Lung (tissue), 12 donors: Measurements from ENCODE around the gene STH. TPM values are rescaled to one million over a fixed set of nuclear protein-coding genes. Genes with fewer than 3 reads are reported as not detected.

Experiments
- ATAC-seq: fragments of 200-7000 bp; cut with Tn5 transposase; one replicate; pipeline ENCODE4 v1.9.1; 2020; ENCODE audit warnings: moderate number of reproducible peaks; ENCODE audit not compliant: insufficient read depth, low FRiP score
- DNase-seq, 3 donors: peaks; one replicate each; pipeline ENCODE4 v3.0.0-alpha.2; 2013 to 2017
- H3K27ac ChIP-seq, 2 donors: one replicate each; pipeline ENCODE4 v1.5.1; 2013; ENCODE audit warnings: mild to moderate bottlenecking in 2 of 2, moderate library complexity in 2 of 2, control low read depth in 1 of 2, inconsistent platforms in 1 of 2, low read depth in 1 of 2, low read length in 1 of 2
- H3K27me3 ChIP-seq, 3 donors: one replicate each; pipeline ENCODE4 v1.5.1; 2013; ENCODE audit warnings: low read length in 2 of 3; ENCODE audit not compliant: control insufficient read depth in 3 of 3, insufficient read depth in 3 of 3
- H3K36me3 ChIP-seq, 4 donors: one replicate each; pipeline ENCODE4 v1.5.1; 2013; ENCODE audit warnings: low read length in 4 of 4, mild to moderate bottlenecking in 1 of 4, moderate library complexity in 1 of 4; ENCODE audit not compliant: control insufficient read depth in 4 of 4, insufficient read depth in 4 of 4
- H3K4me1 ChIP-seq, 5 donors: one replicate each; pipeline ENCODE4 v1.5.1; 2013; ENCODE audit warnings: low read length in 5 of 5, mild to moderate bottlenecking in 2 of 5, moderate library complexity in 1 of 5; ENCODE audit not compliant: control insufficient read depth in 5 of 5, insufficient read depth in 5 of 5
- H3K4me3 ChIP-seq: one replicate; pipeline ENCODE4 v1.5.1; 2013; ENCODE audit warnings: mild to moderate bottlenecking, control low read depth, moderate library complexity
- H3K9ac ChIP-seq, 2 donors: one replicate each; pipeline ENCODE4 v1.5.1; 2013; ENCODE audit warnings: low read length in 2 of 2, control low read depth in 1 of 2; ENCODE audit not compliant: insufficient read depth in 1 of 2
- H3K9me3 ChIP-seq, 4 donors: one replicate each; pipeline ENCODE4 v1.5.1; 2013; ENCODE audit warnings: low read length in 3 of 4, mild to moderate bottlenecking in 1 of 4, moderate library complexity in 1 of 4; ENCODE audit not compliant: control insufficient read depth in 4 of 4, insufficient read depth in 3 of 4
- CTCF ChIP-seq: IDR thresholded peaks from 2 replicates; pipeline ENCODE4 v1.5.1; 2012; ENCODE audit warnings: mild to moderate bottlenecking; ENCODE audit errors: control extremely low read depth, extremely low read depth
- WGBS, 2 donors: extraction: QIAGEN DNeasy Blood & Tissue Kit; methylation state at CpG; one replicate each; pipeline ENCODE4 v1.1.7; 2013; 5-methylcytosine and 5-hydroxymethylcytosine counted together
- polyA plus RNA-seq, 2 donors: library from polyadenylated mRNA; stranded (reverse); fragments of 200-250 nt; gene quantifications; one replicate each; pipeline ENCODE4 v1.2.1, GENCODE V29; 2013
- total RNA-seq, 2 donors: library from RNA; depleted of rRNA in 1 of 2; stranded (reverse); fragments of >200 nt in 1 of 2; gene quantifications; one replicate each; pipeline ENCODE4 v1.2.1, GENCODE V29; 2014 to 2021
- donor health status: control.
- donor health status: control.
- donor health status: Bipolar disorder and iron deficiency.
- donor health status: healthy.
- donor health status: DM: yes; HTN: yes; CAD: no.

The STH gene
- total and polyA plus RNA-seq, 4 donors: not detected

DNA sequence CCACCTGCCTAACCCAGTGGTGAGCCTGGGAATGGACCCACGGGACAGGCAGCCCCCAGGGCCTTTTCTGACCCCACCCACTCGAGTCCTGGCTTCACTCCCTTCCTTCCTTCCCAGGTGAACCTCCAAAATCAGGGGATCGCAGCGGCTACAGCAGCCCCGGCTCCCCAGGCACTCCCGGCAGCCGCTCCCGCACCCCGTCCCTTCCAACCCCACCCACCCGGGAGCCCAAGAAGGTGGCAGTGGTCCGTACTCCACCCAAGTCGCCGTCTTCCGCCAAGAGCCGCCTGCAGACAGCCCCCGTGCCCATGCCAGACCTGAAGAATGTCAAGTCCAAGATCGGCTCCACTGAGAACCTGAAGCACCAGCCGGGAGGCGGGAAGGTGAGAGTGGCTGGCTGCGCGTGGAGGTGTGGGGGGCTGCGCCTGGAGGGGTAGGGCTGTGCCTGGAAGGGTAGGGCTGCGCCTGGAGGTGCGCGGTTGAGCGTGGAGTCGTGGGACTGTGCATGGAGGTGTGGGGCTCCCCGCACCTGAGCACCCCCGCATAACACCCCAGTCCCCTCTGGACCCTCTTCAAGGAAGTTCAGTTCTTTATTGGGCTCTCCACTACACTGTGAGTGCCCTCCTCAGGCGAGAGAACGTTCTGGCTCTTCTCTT is 2.6 kb upstream of the STH start:
- ATAC-seq: no peak
- Histone ChIP-seq H3K9ac (no peak overlapping the region), H3K4me1 (peaks cover 0 to 8% (median 6%) of the 10 kb centered on the region in 5 donors), H3K27ac (no peak overlapping the region), H3K36me3 (no peaks in the 10 kb centered on the region), H3K4me3 (no peak overlapping the region), H3K9me3 (no peaks in the 10 kb centered on the region), H3K27me3 (no peaks in the 10 kb centered on the region)
- WGBS, 2 donors: 80 to 85% methylated on average over 31 of the region's 31 CpGs
- TF ChIP-seq CTCF: no peak
- no peak for DNase-seq

- peaks cover 0 to 8% (median 6%) of the 10 kb centered on the region in 5 donors for H3K4me1 ChIP-seq
- H3K4me3 ChIP-seq: no peak overlapping the region
- H3K27ac ChIP-seq: no peak overlapping the region
- no peaks in the 10 kb centered on the region for H3K27me3 ChIP-seq
- H3K9ac ChIP-seq: no peak overlapping the region
- no peak for ATAC-seq
- H3K9me3 ChIP-seq: no peaks in the 10 kb centered on the region
- DNase-seq: no peak
- no peak for TF ChIP-seq CTCF
- H3K36me3 ChIP-seq: no peaks in the 10 kb centered on the region
- WGBS, 2 donors: 88 to 92% methylated on average over 13 of the region's 13 CpGs
These were observed 1.9 kb upstream of the STH start for GRCh38 chr17:45997166-45997565.

- H3K9ac ChIP-seq: no peak overlapping the region
- no peaks in the 10 kb centered on the region for H3K36me3 ChIP-seq
- ATAC-seq (no peak), DNase-seq (no peak)
- TF ChIP-seq CTCF: no peak
- H3K27me3 ChIP-seq: no peaks in the 10 kb centered on the region
- no peak overlapping the region for H3K4me3 ChIP-seq
- WGBS, 2 donors: 93 to 99% methylated on average over 9 of the region's 9 CpGs
- no peaks in the 10 kb centered on the region for H3K9me3 ChIP-seq
- H3K27ac ChIP-seq: no peak overlapping the region
- peaks cover 0 to 8% (median 6%) of the 10 kb centered on the region in 5 donors for H3K4me1 ChIP-seq
These were observed 1.4 kb upstream of the STH start for GRCh38 chr17:45997624-45998023.

DNA sequence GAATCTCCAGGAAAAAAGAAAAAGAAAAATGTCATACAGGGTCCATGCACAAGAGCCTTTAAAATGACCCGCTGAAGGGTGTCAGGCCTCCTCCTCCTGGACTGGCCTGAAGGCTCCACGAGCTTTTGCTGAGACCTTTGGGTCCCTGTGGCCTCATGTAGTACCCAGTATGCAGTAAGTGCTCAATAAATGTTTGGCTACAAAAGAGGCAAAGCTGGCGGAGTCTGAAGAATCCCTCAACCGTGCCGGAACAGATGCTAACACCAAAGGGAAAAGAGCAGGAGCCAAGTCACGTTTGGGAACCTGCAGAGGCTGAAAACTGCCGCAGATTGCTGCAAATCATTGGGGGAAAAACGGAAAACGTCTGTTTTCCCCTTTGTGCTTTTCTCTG is 845 bp downstream of the STH start:
- H3K9me3 ChIP-seq: no peaks in the 10 kb centered on the region
- no peak overlapping the region for H3K9ac ChIP-seq
- ATAC-seq (no peak), DNase-seq (no peak)
- 80 to 88% methylated on average over 9 of the region's 9 CpGs for WGBS, 2 donors
- no peaks in the 10 kb centered on the region for H3K27me3 ChIP-seq
- no peak overlapping the region for H3K27ac ChIP-seq
- no peak overlapping the region for H3K4me3 ChIP-seq
- peaks cover 0 to 11% (median 6%) of the 10 kb centered on the region in 5 donors for H3K4me1 ChIP-seq
- no peak for TF ChIP-seq CTCF
- no peaks in the 10 kb centered on the region for H3K36me3 ChIP-seq
